Activated CD8-positive, alpha-beta T cell treated with anti-CD3 and anti-CD28 coated beads, Interleukin-2, amount 10 ng/mL, durations not matched to agents 7 days and 5 days (primary cell): ENCODE measurements around the gene SLC9A3. TPM values are rescaled to one million over a fixed set of nuclear protein-coding genes. Genes with fewer than 3 reads are reported as not detected.

Experiments
- ATAC-seq: fragments of 150-1000 bp; cut with Tn5 transposase; one replicate; pipeline ENCODE4 v1.10.0; 2021; ENCODE audit warnings: moderate library complexity
- CTCF ChIA-PET: fragments of 350-600 bp; sonication (Branson Sonifier 250); formaldehyde crosslinking; loops from one replicate; lab custom pipeline; 2021; ENCODE audit warnings: antibody characterized with exemption; lab: Charles Lee
- POLR2A ChIA-PET: fragments of 350-600 bp; sonication (Branson Sonifier 250); formaldehyde crosslinking; loops from one replicate; lab custom pipeline; 2021; ENCODE audit warnings: antibody characterized with exemption; lab: Charles Lee
- DNase-seq: peaks from one replicate; pipeline ENCODE4 v3.0.0-alpha.2; 2020
- H3K27ac Mint-ChIP-seq: one replicate; pipeline ENCODE4 v1.8.0; 2021; ENCODE audit warnings: mild to moderate bottlenecking, mixed read lengths
- H3K27me3 Mint-ChIP-seq: one replicate; pipeline ENCODE4 v1.8.0; 2021; ENCODE audit warnings: low read depth, mixed read lengths
- H3K36me3 Mint-ChIP-seq: one replicate; pipeline ENCODE4 v1.8.0; 2021; ENCODE audit warnings: low read depth, mixed read lengths
- H3K4me1 Mint-ChIP-seq: one replicate; pipeline ENCODE4 v1.8.0; 2021; ENCODE audit warnings: low read depth, mixed read lengths
- H3K4me3 Mint-ChIP-seq: one replicate; pipeline ENCODE4 v1.8.0; 2021; ENCODE audit warnings: mild to moderate bottlenecking, mixed read lengths
- H3K9me3 Mint-ChIP-seq: one replicate; pipeline ENCODE4 v1.8.0; 2022; ENCODE audit warnings: mixed read lengths; ENCODE audit not compliant: insufficient read depth
- total RNA-seq, 2 experiments: library from RNA; stranded (reverse); gene quantifications; one replicate each; pipeline ENCODE4 v1.2.3, GENCODE V29; 2021

The SLC9A3 gene
- total RNA-seq, 2 experiments from 2014 or later = 1.6 to 1.9 TPM

GRCh38 chr5:551406-551805 is 27.2 kb upstream of the SLC9A3 start:
- Mint-ChIP-seq H3K27me3 (peaks cover 22% of the 10 kb centered on the region), H3K27ac (no peak overlapping the region), H3K4me3 (no peak overlapping the region), H3K9me3 (no peaks in the 10 kb centered on the region), H3K36me3 (no peaks in the 10 kb centered on the region), H3K4me1 (no peaks in the 10 kb centered on the region)
- ChIA-PET CTCF (interaction anchor here (0.8 kb wide), 1 partner anchor 8 kb away, joined by 3 read pairs; no protein-coding TSS in a partner anchor), POLR2A (no interaction called here)
- no peak for ATAC-seq
- no peak for DNase-seq

GRCh38 chr5:549229-549628 is 25.0 kb upstream of the SLC9A3 start:
- DNase-seq (no peak), ATAC-seq (no peak)
- Mint-ChIP-seq H3K36me3 (no peaks in the 10 kb centered on the region), H3K27me3 (peaks cover 22% of the 10 kb centered on the region), H3K4me3 (no peak overlapping the region), H3K27ac (no peak overlapping the region), H3K9me3 (no peaks in the 10 kb centered on the region), H3K4me1 (peaks cover 11% of the 10 kb centered on the region)
- POLR2A ChIA-PET = no interaction called here
- CTCF ChIA-PET = no interaction called here

GRCh38 chr5:548256-548655 is 24.0 kb upstream of the SLC9A3 start:
- no peaks in the 10 kb centered on the region for H3K36me3 Mint-ChIP-seq
- POLR2A ChIA-PET = no interaction called here
- H3K4me3 Mint-ChIP-seq = no peak overlapping the region

GRCh38 chr5:547086-547924 is 23.1 kb upstream of the SLC9A3 start:
- ChIA-PET POLR2A (no interaction called here), CTCF (no interaction called here)
- Mint-ChIP-seq H3K9me3 (no peaks in the 10 kb centered on the region), H3K4me3 (no peak overlapping the region), H3K27me3 (peaks cover 18% of the 10 kb centered on the region), H3K4me1 (peaks cover 23% of the 10 kb centered on the region), H3K27ac (no peak overlapping the region), H3K36me3 (no peaks in the 10 kb centered on the region)
- no peak for DNase-seq
- ATAC-seq = no peak

More at GRCh38 chr5:548256-548655, 24.0 kb upstream of the SLC9A3 start:
- H3K4me1 Mint-ChIP-seq = peaks cover 21% of the 10 kb centered on the region
- CTCF ChIA-PET = no interaction called here
- H3K9me3 Mint-ChIP-seq = no peaks in the 10 kb centered on the region
- peaks cover 18% of the 10 kb centered on the region for H3K27me3 Mint-ChIP-seq
- ATAC-seq (no peak), DNase-seq (no peak)
- no peak overlapping the region for H3K27ac Mint-ChIP-seq

GRCh38 chr5:546376-546908 is 22.2 kb upstream of the SLC9A3 start:
- peaks cover 18% of the 10 kb centered on the region for H3K27me3 Mint-ChIP-seq
- no peaks in the 10 kb centered on the region for H3K36me3 Mint-ChIP-seq
- H3K4me1 Mint-ChIP-seq = peaks cover 23% of the 10 kb centered on the region
- CTCF ChIA-PET = no interaction called here
- H3K27ac Mint-ChIP-seq = no peak overlapping the region
- no peak for DNase-seq
- H3K9me3 Mint-ChIP-seq = no peaks in the 10 kb centered on the region
- no peak overlapping the region for H3K4me3 Mint-ChIP-seq
- ATAC-seq = no peak
- POLR2A ChIA-PET = no interaction called here

GRCh38 chr5:545641-546375 is 21.6 kb upstream of the SLC9A3 start:
- peaks cover 23% of the 10 kb centered on the region for H3K4me1 Mint-ChIP-seq
- ATAC-seq = no peak
- ChIA-PET CTCF (no interaction called here), POLR2A (interaction anchor here (1.1 kb wide), 1 partner anchor 14 kb away, joined by 3 read pairs; no protein-coding TSS in a partner anchor)
- no peak overlapping the region for H3K27ac Mint-ChIP-seq
- H3K27me3 Mint-ChIP-seq = peaks cover 14% of the 10 kb centered on the region
- no peaks in the 10 kb centered on the region for H3K36me3 Mint-ChIP-seq
- H3K9me3 Mint-ChIP-seq = no peaks in the 10 kb centered on the region
- DNase-seq = no peak
- no peak overlapping the region for H3K4me3 Mint-ChIP-seq

- ChIA-PET POLR2A (interaction anchor here (0.6 to 1.1 kb wide), 3 partner anchors 13 to 21 kb away, joined by 3 to 5 read pairs (median 4); no protein-coding TSS in a partner anchor), CTCF (interaction anchor here (0.9 to 1.6 kb wide), 2 partner anchors 15 to 113 kb away, joined by 3 to 5 read pairs; no protein-coding TSS in a partner anchor)
- no peak for ATAC-seq
- Mint-ChIP-seq H3K4me1 (peaks cover 23% of the 10 kb centered on the region), H3K36me3 (no peaks in the 10 kb centered on the region), H3K9me3 (no peaks in the 10 kb centered on the region), H3K27ac (peak overlapping the region; percentile 83), H3K4me3 (no peak overlapping the region), H3K27me3 (peaks cover 15% of the 10 kb centered on the region)
- no peak for DNase-seq
Observed at GRCh38 chr5:544675-545355, 20.6 kb upstream of the SLC9A3 start.

- H3K27ac Mint-ChIP-seq = peak overlapping the region; percentile 83
- H3K27me3 Mint-ChIP-seq = peaks cover 10% of the 10 kb centered on the region
- H3K4me3 Mint-ChIP-seq = peak overlapping the region; percentile 62
- ChIA-PET CTCF (interaction anchor here (0.9 to 1.6 kb wide), 2 partner anchors 15 to 112 kb away, joined by 3 to 5 read pairs; no protein-coding TSS in a partner anchor), POLR2A (interaction anchor here (0.6 to 0.9 kb wide), 3 partner anchors 14 to 325 kb away, joined by 3 to 4 read pairs (median 3); no protein-coding TSS in a partner anchor)
- DNase-seq = peak; percentile 78
- H3K9me3 Mint-ChIP-seq = no peaks in the 10 kb centered on the region
- H3K4me1 Mint-ChIP-seq = peaks cover 23% of the 10 kb centered on the region
- ATAC-seq = peak; percentile 82
- H3K36me3 Mint-ChIP-seq = no peaks in the 10 kb centered on the region
Observed at GRCh38 chr5:543755-544674, 19.8 kb upstream of the SLC9A3 start.

- POLR2A ChIA-PET = interaction anchor here (0.8 to 0.9 kb wide), 2 partner anchors 14 to 324 kb away, joined by 3 read pairs; no protein-coding TSS in a partner anchor
Observed at GRCh38 chr5:543351-543750, 19.1 kb upstream of the SLC9A3 start.

More at GRCh38 chr5:543351-543750, 19.1 kb upstream of the SLC9A3 start:
- Mint-ChIP-seq H3K36me3 (no peaks in the 10 kb centered on the region), H3K4me1 (peaks cover 23% of the 10 kb centered on the region), H3K9me3 (no peaks in the 10 kb centered on the region), H3K27ac (peak overlapping the region; percentile 57), H3K27me3 (peaks cover 10% of the 10 kb centered on the region), H3K4me3 (peak overlapping the region; percentile 62)
- DNase-seq (no peak), ATAC-seq (peak; percentile 6)
- CTCF ChIA-PET = no interaction called here
